Testis (tissue), 3 donors: ENCODE results near the gene TRAK1. TPM values are rescaled to one million over a fixed set of nuclear protein-coding genes. Genes with fewer than 3 reads are reported as not detected.

Experiments used
- DNase-seq: peaks from one replicate; pipeline ENCODE4 v3.0.0-alpha.2; 2019
- H3K27ac ChIP-seq, 2 donors: fragments of 200-600 bp; sonication (generic); one replicate each; pipeline ENCODE4 v1.5.1; 2019
- H3K27me3 ChIP-seq: fragments of 200-600 bp; sonication (generic); one replicate; pipeline ENCODE4 v1.5.1; 2019
- H3K36me3 ChIP-seq: fragments of 200-600 bp; sonication (generic); one replicate; pipeline ENCODE4 v1.5.1; 2017; ENCODE audit warnings: low read depth; ENCODE audit errors: missing control alignments
- H3K4me1 ChIP-seq: fragments of 200-600 bp; sonication (generic); one replicate; pipeline ENCODE4 v1.5.1; 2019
- H3K4me3 ChIP-seq, 2 donors: fragments of 200-600 bp; sonication (generic); one replicate each; pipeline ENCODE4 v1.5.1; 2017 to 2019
- H3K9me3 ChIP-seq: fragments of 200-600 bp; sonication (generic); one replicate; pipeline ENCODE4 v1.5.1; 2017
- POLR2A ChIP-seq: fragments of 450-650 bp; IDR thresholded peaks from one replicate; pipeline ENCODE4 v1.6.1; 2017; ENCODE audit warnings: antibody characterized with exemption, mild to moderate bottlenecking, moderate library complexity
- WGBS, 2 donors: methylation state at CpG; one replicate each; pipeline ENCODE4 v1.1.5; 2018; 5-methylcytosine and 5-hydroxymethylcytosine counted together
- intact Hi-C: fragments of 100-400 bp; cut with DNase I; formaldehyde crosslinking; loops from one replicate; pipeline ENCODE4 v1.15.1; 2023; ENCODE audit warnings: low total_unique reads
- polyA plus RNA-seq: library from polyadenylated mRNA; stranded (reverse); fragments of 350-450 nt; fragmentation: Illumina TruSeq; extraction: RNeasy Lipid Tissue Mini Kit (QIAGEN cat#74804); gene quantifications from one replicate; pipeline ENCODE4 v1.2.3, GENCODE V29; 2014; ENCODE audit warnings: low read depth, low replicate concordance; ENCODE audit not compliant: insufficient read depth
- total RNA-seq, 2 donors: library from RNA; depleted of rRNA; stranded (reverse); fragments of >200 nt; gene quantifications; one replicate each; pipeline ENCODE4 v1.2.3, GENCODE V29; 2016
- TF ChIP-seq, protein P1 (sequence below), 3 experiments: fragments of 450-650 bp in 2 of 3; fragments of 200-600 bp in 1 of 3; sonication (generic) in 1 of 3; IDR thresholded peaks; one replicate each; pipeline ENCODE4 v1.5.1; 2016 to 2019; ENCODE audit warnings: antibody characterized with exemption in 3 of 3, mild to moderate bottlenecking in 2 of 3, moderate library complexity in 1 of 3

The TRAK1 gene
- total and polyA plus RNA-seq, 3 donors from 2014 or later = 32.0 to 95.9 (median 94.1) TPM

DNA sequence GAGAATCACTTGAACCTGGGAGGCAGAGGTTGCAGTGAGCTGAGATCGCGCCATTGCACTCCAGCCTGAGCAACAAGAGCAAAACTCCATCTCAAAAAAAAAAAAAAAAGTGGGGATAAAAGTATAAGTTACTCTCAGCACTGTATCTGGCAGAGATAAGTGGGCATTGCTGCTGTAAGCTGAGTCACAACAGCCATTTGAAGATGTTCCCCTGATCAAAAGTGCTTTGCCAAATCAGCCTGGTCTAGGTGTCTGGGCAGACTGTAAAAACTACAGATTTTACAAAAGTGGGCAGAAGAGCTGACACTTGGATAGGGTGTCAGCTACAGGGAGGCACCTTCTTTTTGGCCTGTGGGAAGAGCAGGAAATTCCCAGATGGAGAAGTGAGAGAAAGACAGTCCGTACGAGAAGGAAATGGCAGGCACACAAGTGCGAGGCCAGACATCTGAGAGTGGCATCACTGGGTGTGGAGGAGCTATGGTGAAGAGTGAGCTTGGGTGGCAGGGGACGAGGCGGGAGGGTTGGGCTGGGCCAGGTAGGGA is 78.5 kb downstream of the TRAK1 start:
- no peak for DNase-seq
- H3K4me1 ChIP-seq = peaks cover 12% of the 10 kb centered on the region
- H3K27ac ChIP-seq = no peak overlapping the region
- no peaks in the 10 kb centered on the region for H3K36me3 ChIP-seq
- intact Hi-C loops = no loop called here
- WGBS, 2 donors = 76 to 87% methylated on average over 7 of the region's 7 CpGs
- no peak overlapping the region for H3K4me3 ChIP-seq
- TF ChIP-seq POLR2A = no peak
- TF ChIP-seq, protein P1, sequence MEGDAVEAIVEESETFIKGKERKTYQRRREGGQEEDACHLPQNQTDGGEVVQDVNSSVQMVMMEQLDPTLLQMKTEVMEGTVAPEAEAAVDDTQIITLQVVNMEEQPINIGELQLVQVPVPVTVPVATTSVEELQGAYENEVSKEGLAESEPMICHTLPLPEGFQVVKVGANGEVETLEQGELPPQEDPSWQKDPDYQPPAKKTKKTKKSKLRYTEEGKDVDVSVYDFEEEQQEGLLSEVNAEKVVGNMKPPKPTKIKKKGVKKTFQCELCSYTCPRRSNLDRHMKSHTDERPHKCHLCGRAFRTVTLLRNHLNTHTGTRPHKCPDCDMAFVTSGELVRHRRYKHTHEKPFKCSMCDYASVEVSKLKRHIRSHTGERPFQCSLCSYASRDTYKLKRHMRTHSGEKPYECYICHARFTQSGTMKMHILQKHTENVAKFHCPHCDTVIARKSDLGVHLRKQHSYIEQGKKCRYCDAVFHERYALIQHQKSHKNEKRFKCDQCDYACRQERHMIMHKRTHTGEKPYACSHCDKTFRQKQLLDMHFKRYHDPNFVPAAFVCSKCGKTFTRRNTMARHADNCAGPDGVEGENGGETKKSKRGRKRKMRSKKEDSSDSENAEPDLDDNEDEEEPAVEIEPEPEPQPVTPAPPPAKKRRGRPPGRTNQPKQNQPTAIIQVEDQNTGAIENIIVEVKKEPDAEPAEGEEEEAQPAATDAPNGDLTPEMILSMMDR (IDR thresholded peaks at IDR 0.05) = no peak
- no peaks in the 10 kb centered on the region for H3K27me3 ChIP-seq
- no peaks in the 10 kb centered on the region for H3K9me3 ChIP-seq

DNA sequence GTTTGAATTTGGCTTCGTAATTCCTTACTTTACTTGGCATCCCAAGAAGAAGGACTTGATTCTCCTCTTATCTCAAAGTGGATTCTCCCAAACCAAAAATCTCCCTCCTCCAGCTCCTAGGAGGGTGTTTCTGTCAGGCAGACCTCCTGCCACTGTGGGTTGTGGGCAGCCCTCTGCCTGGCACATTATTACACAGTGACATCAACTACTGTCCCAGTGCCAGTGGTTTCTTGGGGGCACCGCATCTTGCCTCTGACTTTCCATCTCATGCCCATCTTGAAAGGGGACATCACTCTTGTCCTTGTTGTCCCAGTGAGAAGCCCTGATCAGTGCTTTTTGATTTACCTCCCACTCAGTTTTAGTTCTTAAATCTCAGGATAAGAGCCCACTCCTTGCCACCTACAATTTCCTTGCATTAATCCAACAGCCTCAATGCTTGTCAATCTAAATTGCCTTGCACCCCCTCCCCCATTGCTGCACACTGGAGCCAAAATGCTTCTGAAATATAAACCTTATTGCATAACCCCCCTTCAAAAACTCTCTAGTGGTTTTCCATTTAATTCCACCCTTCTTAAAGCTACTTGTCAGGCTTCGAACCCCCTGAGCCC is 81.0 kb downstream of the TRAK1 start:
- DNase-seq = no peak
- WGBS, 2 donors = 78 to 91% methylated on average over 3 of the region's 3 CpGs

DNA sequence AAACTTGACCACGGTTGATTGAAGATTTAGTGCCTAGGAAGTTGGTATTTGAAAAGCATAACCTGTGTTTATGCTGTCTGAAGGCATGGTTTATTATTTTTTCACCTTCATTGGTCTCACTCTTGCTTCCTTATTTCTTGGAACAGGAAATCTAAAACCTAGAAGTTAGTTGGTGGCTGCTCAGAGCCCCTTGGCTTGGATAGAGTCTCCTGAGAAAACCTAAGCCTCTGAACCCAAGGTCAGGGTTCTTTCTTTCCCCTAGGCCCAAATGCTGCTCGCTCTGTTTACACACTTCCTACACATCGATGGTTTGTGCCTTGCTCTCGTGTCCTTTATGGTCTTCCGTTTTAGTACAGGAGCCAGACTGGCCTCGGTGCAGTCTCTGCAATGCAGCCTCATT is 82.2 kb downstream of the TRAK1 start:
- no peaks in the 10 kb centered on the region for H3K27me3 ChIP-seq
- H3K27ac ChIP-seq = no peak overlapping the region
- H3K4me3 ChIP-seq = no peak overlapping the region
- DNase-seq = no peak
- 81% methylated on average over 6 of the region's 6 CpGs for WGBS, 2 donors
- H3K9me3 ChIP-seq = no peaks in the 10 kb centered on the region
- H3K36me3 ChIP-seq = no peaks in the 10 kb centered on the region
- no peak for TF ChIP-seq POLR2A
- TF ChIP-seq, protein P1 (IDR thresholded peaks at IDR 0.05) = no peak
- H3K4me1 ChIP-seq = peaks cover 6% of the 10 kb centered on the region
- intact Hi-C loops = no loop called here

More for the DNA sequence above, 81.0 kb downstream of the TRAK1 start:
- no peak for TF ChIP-seq POLR2A
- TF ChIP-seq, protein P1 (IDR thresholded peaks at IDR 0.05) = no peak
- no peak overlapping the region for H3K4me3 ChIP-seq
- H3K27me3 ChIP-seq = no peaks in the 10 kb centered on the region
- intact Hi-C loops = no loop called here
- peaks cover 6% of the 10 kb centered on the region for H3K4me1 ChIP-seq
- no peak overlapping the region for H3K27ac ChIP-seq
- H3K9me3 ChIP-seq = no peaks in the 10 kb centered on the region
- no peaks in the 10 kb centered on the region for H3K36me3 ChIP-seq

DNA sequence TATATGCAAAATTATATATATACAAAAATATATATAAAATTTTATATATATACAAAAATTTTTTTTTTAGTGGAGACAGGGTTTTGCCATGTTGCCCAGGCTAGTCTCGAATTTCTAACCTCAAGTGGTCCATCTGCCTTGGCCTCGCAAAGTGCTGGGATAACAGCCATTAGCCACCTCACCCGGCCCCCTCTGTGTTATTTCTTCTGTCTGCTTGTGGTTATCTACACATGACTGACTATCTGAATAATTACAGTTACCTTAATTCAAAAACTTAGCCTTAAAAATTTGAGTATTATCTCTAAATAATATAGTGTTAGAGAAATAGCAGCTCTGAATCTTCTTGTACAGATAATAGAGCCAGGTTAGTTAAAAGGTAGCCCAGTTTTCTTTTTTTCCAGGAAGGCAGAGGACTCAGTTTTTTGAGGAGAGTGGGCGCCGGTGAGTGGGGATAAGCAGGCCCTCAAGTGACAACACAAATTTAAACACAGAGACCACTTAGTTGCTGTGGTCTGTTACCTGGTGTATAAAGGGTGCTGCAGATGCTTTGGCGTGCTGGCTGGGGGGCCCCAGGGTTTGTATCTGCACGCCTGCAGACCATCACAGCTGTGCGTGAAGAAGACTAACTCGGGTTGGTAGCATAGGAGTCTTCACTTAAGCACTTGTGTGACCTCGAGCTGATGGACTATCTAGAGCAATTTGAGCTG is 83.7 kb downstream of the TRAK1 start:
- Histone ChIP-seq H3K4me1 (peaks cover 15% of the 10 kb centered on the region), H3K27me3 (no peaks in the 10 kb centered on the region), H3K36me3 (no peaks in the 10 kb centered on the region), H3K9me3 (no peaks in the 10 kb centered on the region), H3K4me3 (no peak overlapping the region), H3K27ac (no peak overlapping the region)
- no peak for DNase-seq
- WGBS, 2 donors = 84 to 87% methylated on average over 10 of the region's 10 CpGs
- intact Hi-C loops = no loop called here
- TF ChIP-seq, protein P1 (IDR thresholded peaks at IDR 0.05) = no peak
- no peak for TF ChIP-seq POLR2A
